ENCODE measurements around the gene PSMD8.
"Not testable (repeated sequence)": the region's sequence is repeated elsewhere in the genome, so short reads cannot be mapped to it uniquely, and the experiment has no call there.

Gene PSMD8

GRCh38 chr19:38409631-38410133 lies 35.3 kb downstream of the PSMD8 start:
- in situ Hi-C loops (cut with MboI; ENCODE audit: low sequenced_read_pairs) = no loop called here

GRCh38 chr19:38410407-38410806 lies 36.0 kb downstream of the PSMD8 start:
- in situ Hi-C loops (cut with MboI; ENCODE audit: low sequenced_read_pairs) = not testable (repeated sequence)

DNA sequence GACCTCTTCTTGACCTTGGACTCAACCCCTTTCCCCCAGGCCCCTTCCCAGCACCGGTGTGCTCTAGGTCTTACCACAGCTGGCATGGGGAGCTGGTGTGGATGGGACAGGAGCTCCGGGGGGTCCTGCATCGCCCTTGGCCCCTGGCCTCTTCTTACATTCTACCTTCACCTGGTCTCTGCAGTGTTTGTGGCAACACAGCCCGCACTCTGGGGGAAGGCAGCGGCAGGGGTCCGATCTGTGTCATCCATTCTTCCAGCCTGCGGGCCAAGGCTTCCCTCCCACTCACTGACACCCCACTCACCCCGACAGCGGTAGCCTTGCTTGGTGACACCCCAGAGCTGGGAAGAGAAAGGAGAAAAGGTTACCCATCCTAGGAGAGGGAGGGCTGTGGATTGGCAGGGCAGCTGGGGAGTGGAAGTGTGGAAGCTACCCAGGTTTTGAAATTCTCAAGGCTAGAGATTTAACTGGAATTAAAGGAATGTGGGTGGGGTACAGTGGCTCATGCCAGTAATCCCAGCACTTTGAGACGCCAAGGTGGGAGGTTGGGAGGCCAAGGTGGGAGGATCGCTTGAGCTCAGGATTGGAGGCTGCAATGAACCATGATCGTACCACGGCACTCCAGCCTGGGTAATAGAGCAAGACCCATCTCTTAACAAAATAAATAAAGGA lies 36.8 kb downstream of the PSMD8 start:
- in situ Hi-C loops (cut with MboI; ENCODE audit: low sequenced_read_pairs) = no loop called here

GRCh38 chr19:38411898-38412297 lies 37.5 kb downstream of the PSMD8 start:
- in situ Hi-C loops (cut with MboI; ENCODE audit: low sequenced_read_pairs) = not testable (repeated sequence)

- in situ Hi-C loops (cut with MboI; ENCODE audit: low sequenced_read_pairs) = no loop called here
These were observed 38.1 kb downstream of the PSMD8 start for GRCh38 chr19:38412491-38412890.

DNA sequence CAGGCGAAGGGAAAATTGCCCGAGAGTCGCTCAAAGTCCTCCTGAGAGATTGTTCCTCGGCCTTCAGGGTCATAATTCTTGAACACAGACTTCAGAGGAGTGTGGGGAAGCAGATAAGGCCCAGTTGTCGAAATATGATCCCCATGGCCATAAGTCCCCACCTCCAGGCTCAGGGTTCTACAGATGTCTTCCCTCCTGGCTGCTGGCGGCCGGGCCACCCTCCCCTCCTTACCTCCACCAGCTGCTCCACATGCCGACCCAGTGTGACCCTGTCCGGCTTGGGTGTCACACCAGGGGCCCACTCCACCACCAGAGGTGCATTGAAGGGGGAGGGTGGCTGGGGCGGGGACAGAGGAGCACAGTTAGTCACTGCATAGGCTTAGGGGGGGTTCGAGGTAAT lies 38.6 kb downstream of the PSMD8 start:
- in situ Hi-C loops (cut with MboI; ENCODE audit: low sequenced_read_pairs) = no loop called here

- in situ Hi-C loops (cut with MboI; ENCODE audit: low sequenced_read_pairs) = no loop called here
These were observed 39.0 kb downstream of the PSMD8 start for GRCh38 chr19:38413416-38413815.

- in situ Hi-C loops (cut with MboI; ENCODE audit: low sequenced_read_pairs) = no loop called here
These were observed 42.8 kb downstream of the PSMD8 start for GRCh38 chr19:38417146-38417543.

- in situ Hi-C loops (cut with MboI; ENCODE audit: low sequenced_read_pairs) = no loop called here
These were observed 43.5 kb downstream of the PSMD8 start for GRCh38 chr19:38417544-38418506.

- in situ Hi-C loops (cut with MboI; ENCODE audit: low sequenced_read_pairs) = no loop called here
These were observed 46.6 kb downstream of the PSMD8 start for GRCh38 chr19:38420935-38421334.

- in situ Hi-C loops (cut with MboI; ENCODE audit: low sequenced_read_pairs) = no loop called here
These were observed 47.5 kb downstream of the PSMD8 start for GRCh38 chr19:38421856-38422255.

GRCh38 chr19:38422438-38422837 lies 48.1 kb downstream of the PSMD8 start:
- in situ Hi-C loops (cut with MboI; ENCODE audit: low sequenced_read_pairs) = no loop called here

DNA sequence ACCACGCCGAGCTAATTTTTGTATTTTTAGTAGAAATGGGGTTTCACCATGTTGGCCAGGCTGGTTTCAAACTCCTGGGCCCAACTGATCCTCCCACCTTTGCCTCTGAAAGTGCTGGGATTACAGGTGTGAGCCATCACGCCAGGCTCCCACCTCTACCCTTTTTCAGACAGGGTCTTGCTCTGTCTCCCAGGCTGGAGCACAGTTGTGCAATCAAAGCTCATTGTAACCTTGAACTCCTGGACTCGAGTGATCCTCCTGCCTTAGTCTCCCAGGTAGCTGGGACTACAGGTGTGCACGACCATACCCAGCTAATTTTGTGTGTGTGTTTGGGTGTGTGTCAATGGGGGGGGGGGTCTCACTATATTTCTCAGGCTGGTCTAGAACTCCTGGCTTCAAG lies 49.9 kb downstream of the PSMD8 start:
- in situ Hi-C loops (cut with MboI; ENCODE audit: low sequenced_read_pairs) = no loop called here

GRCh38 chr19:38425222-38425809 lies 50.9 kb downstream of the PSMD8 start:
- in situ Hi-C loops (cut with MboI; ENCODE audit: low sequenced_read_pairs) = no loop called here

GRCh38 chr19:38425810-38426466 lies 51.6 kb downstream of the PSMD8 start, which contains the start of gene RASGRP4:
RASGRP4 (minus strand) TSS chr19:38426219; CDS start chr19:38426091, 128 bp downstream.
- in situ Hi-C loops (cut with MboI; ENCODE audit: low sequenced_read_pairs) = no loop called here

DNA sequence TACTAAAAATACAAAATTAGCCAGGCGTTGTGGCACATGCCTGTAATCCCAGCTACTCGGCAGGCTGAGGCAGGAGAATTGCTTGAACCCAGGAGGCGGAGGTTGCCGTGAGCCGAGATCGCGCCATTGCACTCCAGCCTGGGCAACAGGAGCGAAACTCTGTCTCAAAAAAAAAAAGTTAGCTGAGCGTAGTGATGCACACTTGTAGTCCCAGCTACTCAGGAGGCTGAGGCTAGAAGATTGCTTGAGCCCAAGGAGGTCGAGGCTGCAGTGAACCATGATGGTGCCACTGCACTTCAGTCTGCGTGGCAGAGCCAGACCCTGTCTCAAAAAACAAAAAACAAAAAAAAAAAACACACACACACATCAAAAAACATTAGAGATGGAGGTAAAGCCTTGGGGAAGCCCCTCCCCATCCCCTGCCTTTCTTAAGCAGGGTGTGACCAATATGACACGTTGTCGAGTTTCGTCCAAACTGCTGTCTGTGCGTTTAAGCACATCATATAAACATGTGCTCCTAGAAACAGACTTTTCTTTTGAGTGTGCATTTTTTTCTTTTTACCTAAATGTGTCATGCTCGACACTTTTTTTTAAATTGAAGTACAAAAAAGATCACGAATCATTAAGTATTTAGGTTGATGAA lies 52.8 kb downstream of the PSMD8 start:
- in situ Hi-C loops (cut with MboI; ENCODE audit: low sequenced_read_pairs) = not testable (repeated sequence)

DNA sequence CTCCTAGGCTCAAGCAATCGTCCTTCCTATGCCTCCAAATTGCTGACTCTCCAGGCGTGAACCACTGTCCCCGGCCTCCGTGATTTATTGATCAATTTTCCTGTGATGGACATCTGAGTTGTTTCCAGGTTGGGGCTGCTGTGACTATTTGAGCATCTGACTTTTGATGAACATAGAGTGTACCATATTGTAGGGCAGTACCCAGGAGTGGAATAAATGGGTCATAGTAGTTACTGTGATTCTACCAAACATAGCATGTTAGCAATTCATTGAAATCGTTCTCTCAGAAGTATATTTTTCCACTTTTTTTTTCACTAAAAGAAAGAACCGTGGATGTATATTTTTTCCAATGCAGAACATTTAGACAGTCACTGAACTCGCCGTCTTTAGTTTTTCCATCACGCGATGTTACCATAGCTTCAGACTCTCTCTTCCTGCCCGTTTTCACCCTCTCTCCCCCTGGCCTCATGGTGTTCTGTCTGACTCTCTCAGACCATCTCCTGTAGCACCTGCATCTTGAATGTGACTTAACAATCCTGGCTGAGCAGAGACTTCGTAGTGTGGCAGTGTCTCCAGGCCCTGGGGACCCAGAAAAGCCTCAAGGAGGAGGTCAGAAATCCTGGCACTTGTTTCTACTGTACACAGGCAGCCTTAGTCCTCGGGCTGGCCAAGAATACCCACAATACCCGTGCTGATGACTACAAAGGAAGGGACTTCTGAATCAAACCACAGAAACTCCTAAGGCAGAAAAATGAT lies 54.9 kb downstream of the PSMD8 start:
- in situ Hi-C loops (cut with MboI; ENCODE audit: low sequenced_read_pairs) = no loop called here

GRCh38 chr19:38429811-38430156 lies 55.4 kb downstream of the PSMD8 start:
- in situ Hi-C loops (cut with MboI; ENCODE audit: low sequenced_read_pairs) = no loop called here

- in situ Hi-C loops (cut with MboI; ENCODE audit: low sequenced_read_pairs) = no loop called here
These were observed 56.6 kb downstream of the PSMD8 start for GRCh38 chr19:38430931-38431330.

GRCh38 chr19:38433268-38433733 lies 58.9 kb downstream of the PSMD8 start, which contains the start of gene RYR1:
RYR1 (plus strand) TSS chr19:38433691; CDS start chr19:38433830, 139 bp downstream.
- in situ Hi-C loops (cut with MboI; ENCODE audit: low sequenced_read_pairs) = no loop called here
